HG03060 (cell line): Measurements from ENCODE around the gene RALY.

ENCODE experiments used
- ATAC-seq: cut with Tn5 transposase; IDR thresholded peaks from one replicate; pipeline ENCODE4 v1.9.1; 2021; ENCODE audit warnings: low read depth, moderate number of reproducible peaks; ENCODE audit not compliant: unreplicated experiment

Gene RALY

GRCh38 chr20:33993576-33994221, at the start of gene RALY:
RALY (plus strand) TSS chr20:33993911; CDS start chr20:34072075, 78,164 bp downstream.
- ATAC-seq: peak; percentile 21

- ATAC-seq: no peak
These were observed 48.8 kb upstream of the RALY start for GRCh38 chr20:33944914-33945313.

GRCh38 chr20:33945391-33946081, 48.2 kb upstream of the RALY start:
- ATAC-seq: no peak

GRCh38 chr20:33947709-33948295, 45.9 kb upstream of the RALY start:
- no peak for ATAC-seq

- no peak for ATAC-seq
These were observed 45.2 kb upstream of the RALY start for GRCh38 chr20:33948480-33948879.

- ATAC-seq: no peak
These were observed 42.5 kb upstream of the RALY start for GRCh38 chr20:33951171-33951570.

GRCh38 chr20:33954504-33954903, 39.2 kb upstream of the RALY start:
- ATAC-seq: no peak

GRCh38 chr20:33963751-33964150, 30.0 kb upstream of the RALY start:
- ATAC-seq: no peak

GRCh38 chr20:33964441-33964840, 29.3 kb upstream of the RALY start:
- no peak for ATAC-seq

GRCh38 chr20:33967126-33967525, 26.6 kb upstream of the RALY start:
- ATAC-seq: no peak

GRCh38 chr20:33969563-33969962, 24.1 kb upstream of the RALY start:
- ATAC-seq: no peak

GRCh38 chr20:33970229-33970628, 23.5 kb upstream of the RALY start:
- ATAC-seq: no peak

- ATAC-seq: no peak
These were observed 22.4 kb upstream of the RALY start for GRCh38 chr20:33971147-33971975.

GRCh38 chr20:33976959-33977358, 16.8 kb upstream of the RALY start:
- ATAC-seq: no peak

GRCh38 chr20:33977535-33977934, 16.2 kb upstream of the RALY start:
- ATAC-seq: no peak

- no peak for ATAC-seq
These were observed 14.6 kb upstream of the RALY start for GRCh38 chr20:33979094-33979493.

- ATAC-seq: no peak
These were observed 12.4 kb upstream of the RALY start for GRCh38 chr20:33981347-33981746.

- ATAC-seq: no peak
These were observed 11.7 kb upstream of the RALY start for GRCh38 chr20:33981964-33982363.

GRCh38 chr20:33983371-33983770, 10.3 kb upstream of the RALY start:
- ATAC-seq: no peak

GRCh38 chr20:33984182-33984719, 9.5 kb upstream of the RALY start:
- ATAC-seq: no peak

GRCh38 chr20:33985280-33985679, 8.4 kb upstream of the RALY start:
- no peak for ATAC-seq
